GM12874 (cell line): ENCODE data around the gene TTLL11.

Experiments
- TF ChIP-seq, protein P1 (sequence below): IDR thresholded peaks from 2 replicates; pipeline ENCODE4 v1.5.1; 2011; ENCODE audit warnings: low read depth, mild to moderate bottlenecking, control low read depth, low read length, moderate library complexity; ENCODE audit not compliant: insufficient read depth

Gene TTLL11

DNA sequence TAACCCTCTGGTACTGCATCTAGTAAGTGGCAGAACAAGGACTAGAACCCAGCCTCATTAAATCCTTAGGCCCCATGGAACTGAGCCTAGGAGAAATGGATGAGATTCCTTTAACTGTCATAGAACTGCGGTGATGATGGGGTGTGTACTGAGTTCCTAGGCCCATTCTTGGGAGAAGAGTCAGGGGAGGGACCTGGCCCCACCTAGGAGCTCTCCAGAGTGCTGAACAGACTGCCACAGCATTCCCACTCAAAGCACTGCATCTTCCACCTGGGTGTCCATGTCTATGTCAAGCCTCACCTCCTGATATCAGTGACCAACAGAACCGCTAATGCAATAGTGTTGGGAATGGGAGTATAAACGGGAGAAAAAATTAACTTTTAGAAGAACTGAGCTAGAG, 36.6 kb downstream of the TTLL11 start:
- TF ChIP-seq, protein P1, sequence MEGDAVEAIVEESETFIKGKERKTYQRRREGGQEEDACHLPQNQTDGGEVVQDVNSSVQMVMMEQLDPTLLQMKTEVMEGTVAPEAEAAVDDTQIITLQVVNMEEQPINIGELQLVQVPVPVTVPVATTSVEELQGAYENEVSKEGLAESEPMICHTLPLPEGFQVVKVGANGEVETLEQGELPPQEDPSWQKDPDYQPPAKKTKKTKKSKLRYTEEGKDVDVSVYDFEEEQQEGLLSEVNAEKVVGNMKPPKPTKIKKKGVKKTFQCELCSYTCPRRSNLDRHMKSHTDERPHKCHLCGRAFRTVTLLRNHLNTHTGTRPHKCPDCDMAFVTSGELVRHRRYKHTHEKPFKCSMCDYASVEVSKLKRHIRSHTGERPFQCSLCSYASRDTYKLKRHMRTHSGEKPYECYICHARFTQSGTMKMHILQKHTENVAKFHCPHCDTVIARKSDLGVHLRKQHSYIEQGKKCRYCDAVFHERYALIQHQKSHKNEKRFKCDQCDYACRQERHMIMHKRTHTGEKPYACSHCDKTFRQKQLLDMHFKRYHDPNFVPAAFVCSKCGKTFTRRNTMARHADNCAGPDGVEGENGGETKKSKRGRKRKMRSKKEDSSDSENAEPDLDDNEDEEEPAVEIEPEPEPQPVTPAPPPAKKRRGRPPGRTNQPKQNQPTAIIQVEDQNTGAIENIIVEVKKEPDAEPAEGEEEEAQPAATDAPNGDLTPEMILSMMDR, result no peak

DNA sequence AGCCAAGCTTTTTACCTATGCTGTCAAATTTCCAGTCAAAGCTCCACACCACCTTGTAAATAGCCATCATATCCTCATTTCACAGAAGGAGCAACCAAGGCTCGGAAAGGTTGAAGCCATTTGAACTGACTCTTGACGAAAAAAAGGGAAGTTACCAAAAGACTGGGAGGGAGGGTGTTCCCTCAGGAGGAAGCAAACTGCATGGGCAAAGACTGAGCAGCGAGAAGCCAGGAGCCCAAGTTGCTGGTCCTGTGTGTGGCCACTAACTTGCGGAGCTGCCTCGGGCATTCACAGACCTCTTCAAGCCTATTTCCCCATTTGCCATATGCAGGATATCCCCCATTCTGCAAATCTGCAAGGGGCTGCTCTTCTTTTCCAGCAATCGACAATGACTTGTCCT, 37.4 kb downstream of the TTLL11 start:
- TF ChIP-seq, protein P1, result no peak

DNA sequence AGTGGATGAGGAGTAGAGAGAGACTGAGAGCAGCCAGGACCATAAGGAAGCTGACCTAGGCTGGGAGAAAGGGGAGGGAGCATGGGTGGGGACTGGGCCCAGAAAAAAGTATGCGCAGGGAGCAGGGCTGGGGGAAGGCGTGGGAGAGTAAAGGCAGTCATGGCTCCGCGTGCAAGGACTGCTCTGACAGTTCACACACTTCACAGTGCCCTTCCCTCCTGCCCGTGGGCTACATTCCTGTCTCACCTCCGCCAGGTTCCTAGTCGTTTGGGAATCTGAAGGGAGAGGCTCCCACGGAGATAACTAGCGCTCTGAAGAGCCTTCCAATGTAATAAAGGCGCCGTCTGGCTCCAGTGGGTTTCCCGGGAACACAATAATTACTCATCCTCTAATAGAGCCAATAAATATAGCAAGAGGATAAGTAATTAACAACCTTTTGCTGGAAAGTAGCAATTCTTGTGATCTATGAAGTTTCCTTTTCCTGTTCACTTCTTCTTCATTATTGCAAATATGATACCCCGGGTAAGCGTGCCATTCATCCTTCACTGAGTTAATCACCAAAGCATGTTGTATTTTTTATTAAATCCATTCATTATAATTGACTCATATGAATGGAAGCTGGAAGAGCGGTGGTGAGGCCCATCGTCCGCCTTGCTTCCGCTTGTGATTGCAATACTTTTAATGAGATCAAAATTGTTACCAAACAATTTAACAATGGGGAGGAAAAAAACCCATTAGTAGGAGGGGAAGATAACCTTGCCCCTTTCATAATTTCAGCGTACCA, 39.3 kb downstream of the TTLL11 start:
- TF ChIP-seq, protein P1, result no peak

DNA sequence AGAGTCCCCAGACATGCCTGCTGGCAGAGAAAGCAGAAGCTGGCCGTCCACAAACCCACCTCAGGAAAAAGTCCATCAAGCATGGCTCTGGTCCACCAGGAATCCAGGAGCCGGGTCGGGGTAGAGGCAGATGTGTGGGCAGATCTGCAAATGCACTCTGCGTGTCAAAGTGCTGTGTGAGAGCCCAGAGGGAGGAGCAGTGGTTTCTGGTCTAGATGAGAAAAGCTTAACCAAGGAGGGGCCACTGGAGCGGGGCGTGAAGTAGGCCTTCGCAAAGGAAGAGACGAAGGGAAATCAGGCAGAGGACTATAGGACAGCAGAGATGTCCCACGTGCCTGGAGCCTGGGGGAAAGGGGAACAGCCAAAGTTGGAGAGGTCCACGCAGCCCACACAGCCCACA, 40.0 kb downstream of the TTLL11 start:
- TF ChIP-seq, protein P1, result no peak

DNA sequence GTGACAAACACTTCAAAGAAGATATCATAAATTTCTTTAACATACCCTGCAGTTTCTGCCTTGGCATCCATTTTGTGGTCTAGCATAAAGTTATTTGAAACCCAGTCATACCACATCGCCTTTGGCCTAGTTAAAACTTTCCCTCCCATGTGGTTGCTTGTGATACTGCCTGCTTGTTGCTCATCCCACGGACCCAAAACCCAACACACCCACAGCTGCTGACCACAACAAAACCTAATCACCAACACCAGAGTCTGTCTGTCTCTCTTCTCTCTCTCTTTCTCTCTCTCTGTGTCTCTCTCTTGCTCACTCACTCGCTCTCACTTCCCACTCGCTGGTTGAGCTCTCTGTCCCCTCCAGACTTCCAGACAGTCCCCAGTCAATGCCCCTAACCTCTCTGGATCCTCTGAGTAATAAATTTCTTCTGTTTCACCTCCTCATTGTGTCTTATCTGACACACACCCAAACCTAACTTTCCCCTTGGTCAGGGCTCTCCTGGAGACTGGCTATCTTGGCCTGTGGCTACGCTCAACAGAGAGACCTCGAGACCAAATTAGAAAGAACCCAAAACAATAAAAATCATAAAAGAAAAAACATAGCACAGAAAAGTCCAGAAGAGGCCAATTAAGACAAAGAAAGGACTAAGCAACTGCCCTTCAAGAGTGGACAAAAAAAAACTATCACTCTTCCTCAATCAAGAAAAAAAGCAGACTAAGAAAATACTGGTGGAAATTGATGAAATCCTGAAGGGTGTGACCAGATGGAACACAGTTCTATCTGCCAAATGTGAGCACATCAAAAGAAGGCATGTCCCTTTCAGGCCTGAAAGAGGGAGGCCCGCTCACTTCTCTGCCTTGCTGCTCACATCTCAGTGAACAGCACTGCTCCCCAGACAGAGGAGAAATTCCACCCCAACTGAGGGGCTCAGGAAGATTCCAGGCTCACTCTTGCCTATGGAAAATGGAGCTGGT, 41.5 kb downstream of the TTLL11 start:
- TF ChIP-seq, protein P1, result no peak

DNA sequence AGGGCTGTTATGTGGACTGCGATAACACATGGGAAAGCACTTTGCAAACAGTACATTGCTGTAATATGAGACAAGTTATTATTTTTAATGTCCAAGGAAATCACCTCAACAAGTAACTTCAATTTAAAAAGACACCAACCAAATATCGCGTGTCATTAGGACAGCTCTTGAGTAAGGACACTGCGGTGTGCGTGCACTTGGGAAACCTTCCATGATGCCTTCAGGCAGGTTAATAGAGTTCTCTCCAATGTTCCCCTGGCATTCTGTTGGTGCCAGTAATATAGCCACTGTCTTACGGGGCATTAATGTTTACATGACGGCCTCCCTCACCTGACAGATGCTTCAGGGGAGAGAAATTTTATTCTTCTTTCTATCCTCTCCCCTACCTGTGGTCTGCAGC, 42.9 kb downstream of the TTLL11 start:
- TF ChIP-seq, protein P1, result no peak

DNA sequence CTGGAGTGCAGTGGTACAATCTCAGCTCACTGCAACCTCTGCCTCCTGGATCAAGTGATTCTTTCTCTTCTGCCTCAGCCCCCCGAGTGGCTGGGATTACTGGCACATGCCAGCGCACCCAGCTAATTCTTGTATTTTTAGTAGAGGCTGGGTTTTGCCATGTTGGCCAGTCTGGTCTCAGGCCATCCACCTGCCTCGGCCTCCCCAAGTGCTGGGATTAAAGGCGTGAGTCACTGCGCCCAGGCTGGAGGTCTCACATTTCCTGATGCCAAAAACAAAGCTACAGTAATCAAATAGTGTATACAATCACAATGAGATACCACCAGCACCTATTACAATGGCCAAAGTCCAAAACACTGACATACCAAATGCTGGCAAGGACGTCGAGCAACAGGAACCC, 51.1 kb downstream of the TTLL11 start:
- TF ChIP-seq, protein P1, result no peak
